ENCODE measurements around the gene ITGA3. TPM values are rescaled to one million over a fixed set of nuclear protein-coding genes. Genes with fewer than 3 reads are reported as not detected.
A peak's percentile ranks its signal among the peaks of the same experiment; 100 is the strongest.

Gene ITGA3
- polyA plus RNA-seq, 1 of the 3 experiments (the other 2 are of a cell fraction): 766 TPM

DNA sequence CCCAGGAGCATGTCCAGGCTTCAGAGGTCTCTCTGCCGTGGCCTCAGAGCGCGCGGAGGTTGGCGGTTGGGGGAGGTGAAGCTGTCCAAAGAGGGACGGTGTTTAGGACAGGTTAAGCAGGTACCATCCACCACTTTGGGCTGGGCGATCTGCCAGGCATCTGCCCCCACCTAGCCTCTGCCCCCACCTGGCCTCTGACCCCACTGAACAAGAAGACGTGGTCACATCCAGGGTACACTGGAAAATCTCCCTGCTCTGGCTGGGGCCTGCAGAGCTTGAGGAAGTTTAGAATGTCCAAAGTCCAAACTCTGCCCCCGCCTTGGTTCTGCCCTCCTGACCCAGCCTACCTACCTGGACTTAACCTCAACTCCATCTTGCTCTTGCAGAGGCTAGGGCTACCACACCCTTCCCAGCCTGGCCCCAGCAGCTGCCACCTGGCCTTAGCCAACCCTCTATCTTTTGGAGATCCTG, 1.6 kb downstream of the ITGA3 start:
- H3K79me2 ChIP-seq (ENCODE audit: insufficient read depth): peaks cover 96% of the 10 kb centered on the region
- H3K9ac ChIP-seq: peak overlapping the region; percentile 98
- no peaks in the 10 kb centered on the region for H4K20me1 ChIP-seq (ENCODE audit: insufficient read depth)
- peak overlapping the region; percentile 90 to 100; a peak in 3 of 4 replicates for H3K27ac ChIP-seq (ENCODE audit: low read depth in 2 of 2, low read length in 1 of 2)
- peaks cover 0 to 33% of the 10 kb centered on the region in 2 experiments for H3K36me3 ChIP-seq (replicated peaks in 1 of 2; ENCODE audit: control insufficient read depth in 1 of 2, insufficient read depth in 2 of 2, low read length in 1 of 2)
- CTCF ChIA-PET: interaction anchor here (1.6 to 9.0 kb wide), 12 partner anchors 9 to 239 kb away, joined by 4 to 126 read pairs (median 19); partner anchors contain the start of genes DLX3 and PDK2
- 63% methylated on average over 9 of the region's 9 CpGs for WGBS (ENCODE audit: low lambda C conversion rate)
- TF ChIP-seq, protein P1, sequence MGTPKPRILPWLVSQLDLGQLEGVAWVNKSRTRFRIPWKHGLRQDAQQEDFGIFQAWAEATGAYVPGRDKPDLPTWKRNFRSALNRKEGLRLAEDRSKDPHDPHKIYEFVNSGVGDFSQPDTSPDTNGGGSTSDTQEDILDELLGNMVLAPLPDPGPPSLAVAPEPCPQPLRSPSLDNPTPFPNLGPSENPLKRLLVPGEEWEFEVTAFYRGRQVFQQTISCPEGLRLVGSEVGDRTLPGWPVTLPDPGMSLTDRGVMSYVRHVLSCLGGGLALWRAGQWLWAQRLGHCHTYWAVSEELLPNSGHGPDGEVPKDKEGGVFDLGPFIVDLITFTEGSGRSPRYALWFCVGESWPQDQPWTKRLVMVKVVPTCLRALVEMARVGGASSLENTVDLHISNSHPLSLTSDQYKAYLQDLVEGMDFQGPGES (IDR thresholded peaks at IDR 0.05; ENCODE audit: low read depth, low read length): no peak
- TF ChIP-seq EZH2phosphoT487 (IDR thresholded peaks at IDR 0.05; ENCODE audit: borderline replicate concordance, low read depth) (no peak), TEAD4 (IDR thresholded peaks at IDR 0.05; ENCODE audit: borderline replicate concordance, insufficient read depth) (no peak), CHD2 (IDR thresholded peaks at IDR 0.05; ENCODE audit: low read length, partially characterized antibody) (no peak), MAX (IDR thresholded peaks at IDR 0.05; ENCODE audit: low read depth) (no peak), NRF1 (IDR thresholded peaks at IDR 0.05; ENCODE audit: low read depth, low read length) (no peak), RFX5 (IDR thresholded peaks at IDR 0.05; ENCODE audit: low read length) (no peak), TAF1 (IDR thresholded peaks at IDR 0.05; ENCODE audit: borderline replicate concordance, low read depth, low read length) (no peak), MEF2A (IDR thresholded peaks at IDR 0.05; ENCODE audit: borderline replicate concordance, low read depth) (no peak), FOXM1 (IDR thresholded peaks at IDR 0.05; ENCODE audit: low read depth) (no peak), NFIC (IDR thresholded peaks at IDR 0.05; ENCODE audit: borderline replicate concordance) (no peak; the same call in 1 of the 2 replicates), SIN3A (IDR thresholded peaks at IDR 0.05; ENCODE audit: borderline replicate concordance, low read depth, low read length) (no peak)
- TF ChIP-seq, protein P2, sequence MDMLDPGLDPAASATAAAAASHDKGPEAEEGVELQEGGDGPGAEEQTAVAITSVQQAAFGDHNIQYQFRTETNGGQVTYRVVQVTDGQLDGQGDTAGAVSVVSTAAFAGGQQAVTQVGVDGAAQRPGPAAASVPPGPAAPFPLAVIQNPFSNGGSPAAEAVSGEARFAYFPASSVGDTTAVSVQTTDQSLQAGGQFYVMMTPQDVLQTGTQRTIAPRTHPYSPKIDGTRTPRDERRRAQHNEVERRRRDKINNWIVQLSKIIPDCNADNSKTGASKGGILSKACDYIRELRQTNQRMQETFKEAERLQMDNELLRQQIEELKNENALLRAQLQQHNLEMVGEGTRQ (IDR thresholded peaks at IDR 0.05; ENCODE audit: borderline replicate concordance, low read depth, low read length): no peak
- H2AFZ ChIP-seq (ENCODE audit: low read depth): no peak overlapping the region
- peaks cover 85% of the 10 kb centered on the region for H3F3A ChIP-seq (replicated peaks; ENCODE audit: insufficient read depth)
- peak overlapping the region; percentile 90 to 91 for H3K4me3 ChIP-seq (ENCODE audit: low read depth in 2 of 2, low read length in 1 of 2)
- peaks cover 57 to 67% of the 10 kb centered on the region in 2 experiments for H3K4me1 ChIP-seq (ENCODE audit: control insufficient read depth in 1 of 2, insufficient read depth in 2 of 2, low read depth in 1 of 2, low read length in 1 of 2)
- H3K4me2 ChIP-seq: peak overlapping the region; percentile 96
- no peaks in the 10 kb centered on the region for H3K9me3 ChIP-seq
- no peaks in the 10 kb centered on the region for H3K27me3 ChIP-seq (ENCODE audit: insufficient read depth)
- DNase-seq: no peak
- POLR2A ChIA-PET: interaction anchor here (1.1 to 1.6 kb wide), 2 partner anchors 37 to 121 kb away, joined by 3 read pairs; no protein-coding TSS in a partner anchor
- H3K9me2 ChIP-seq: no peaks in the 10 kb centered on the region

GRCh38 chr17:50058296-50058953, 2.5 kb downstream of the ITGA3 start:
- peak overlapping the region; percentile 90 to 91; a peak in 3 of 4 replicates for H3K4me3 ChIP-seq (ENCODE audit: low read depth in 2 of 2, low read length in 1 of 2)
- peaks cover 85% of the 10 kb centered on the region for H3F3A ChIP-seq (replicated peaks; ENCODE audit: insufficient read depth)
- peak overlapping the region; percentile 77 to 100; a peak in 3 of 4 replicates for H3K27ac ChIP-seq (ENCODE audit: low read depth in 2 of 2, low read length in 1 of 2)
- H3K9me2 ChIP-seq: no peaks in the 10 kb centered on the region
- peak overlapping the region; percentile 98 for H3K9ac ChIP-seq
- CTCF ChIA-PET: interaction anchor here (1.2 to 9.0 kb wide), 6 partner anchors 15 to 239 kb away, joined by 7 to 126 read pairs (median 30); partner anchors contain the start of genes DLX3 and PDK2
- H3K79me2 ChIP-seq (ENCODE audit: insufficient read depth): peaks cover 96% of the 10 kb centered on the region
- no peaks in the 10 kb centered on the region for H3K27me3 ChIP-seq (ENCODE audit: insufficient read depth)
- H4K20me1 ChIP-seq (ENCODE audit: insufficient read depth): no peaks in the 10 kb centered on the region
- H3K36me3 ChIP-seq (replicated peaks in 1 of 2; ENCODE audit: control insufficient read depth in 1 of 2, insufficient read depth in 2 of 2, low read length in 1 of 2): peaks cover 0 to 33% of the 10 kb centered on the region in 2 experiments
- DNase-seq: no peak
- H3K4me1 ChIP-seq (ENCODE audit: control insufficient read depth in 1 of 2, insufficient read depth in 2 of 2, low read depth in 1 of 2, low read length in 1 of 2): peaks cover 57 to 67% of the 10 kb centered on the region in 2 experiments
- no peak overlapping the region for H2AFZ ChIP-seq (ENCODE audit: low read depth)
- POLR2A ChIA-PET: no interaction called here
- no peaks in the 10 kb centered on the region for H3K9me3 ChIP-seq
- peak overlapping the region; percentile 96 for H3K4me2 ChIP-seq
- 71% methylated on average over 9 of the region's 10 CpGs for WGBS (ENCODE audit: low lambda C conversion rate)
- TF ChIP-seq GABPA (IDR thresholded peaks at IDR 0.05; ENCODE audit: low read depth): no peak
- TF ChIP-seq GATA2 (CRISPR knock-in tag; IDR thresholded peaks at IDR 0.05): no peak
- TF ChIP-seq, protein P2 (IDR thresholded peaks at IDR 0.05; ENCODE audit: borderline replicate concordance, low read depth, low read length): no peak
- no peak for TF ChIP-seq FOXJ3 (CRISPR knock-in tag; IDR thresholded peaks at IDR 0.05)
- no peak for TF ChIP-seq SMC3 (IDR thresholded peaks at IDR 0.05; ENCODE audit: low read depth, low read length)
- no peak for TF ChIP-seq RAD21 (IDR thresholded peaks at IDR 0.05; ENCODE audit: low read length)
- TF ChIP-seq POLR2AphosphoS5 (IDR thresholded peaks at IDR 0.05; ENCODE audit: low read depth, low read length): no peak
- TF ChIP-seq RXRA (IDR thresholded peaks at IDR 0.05; ENCODE audit: borderline replicate concordance, low read depth): no peak
- TF ChIP-seq EP300 (IDR thresholded peaks at IDR 0.05; ENCODE audit: borderline replicate concordance in 1 of 2, low read depth in 1 of 2, low read length in 1 of 2): no peak
- no peak for TF ChIP-seq TEAD4 (IDR thresholded peaks at IDR 0.05; ENCODE audit: borderline replicate concordance, insufficient read depth)
- TF ChIP-seq ELF1 (IDR thresholded peaks at IDR 0.05): no peak
- no peak for TF ChIP-seq RCOR1 (IDR thresholded peaks at IDR 0.05; ENCODE audit: low read length)
- TF ChIP-seq NRF1 (IDR thresholded peaks at IDR 0.05; ENCODE audit: low read depth, low read length): no peak
- no peak for TF ChIP-seq FOXM1 (IDR thresholded peaks at IDR 0.05; ENCODE audit: low read depth)
- no peak for TF ChIP-seq RFX5 (IDR thresholded peaks at IDR 0.05; ENCODE audit: low read length)
- no peak for TF ChIP-seq MAX (IDR thresholded peaks at IDR 0.05; ENCODE audit: low read depth)
- no peak for TF ChIP-seq TAF1 (IDR thresholded peaks at IDR 0.05; ENCODE audit: borderline replicate concordance, low read depth, low read length)
